ENCODE measurements around the gene GPR37L1.

GRCh38 chr1:202117898-202118371 lies 4.8 kb upstream of the GPR37L1 start:
- TF ChIP-seq MAX (IDR thresholded peaks at IDR 0.05; ENCODE audit: low read depth, low read length), result no peak
- no peak for TF ChIP-seq CTCF (IDR thresholded peaks at IDR 0.05; ENCODE audit: low read depth, low read length)
- TF ChIP-seq POLR2A (IDR thresholded peaks at IDR 0.05; ENCODE audit: extremely low read depth, insufficient read length), result no peak
- no peak for TF ChIP-seq MYC (IDR thresholded peaks at IDR 0.05; ENCODE audit: low read depth, low read length)

Data from NB4 (cell line).